HepG2 (cell line): ENCODE results near the gene GATAD2B. TPM values are rescaled to one million over a fixed set of nuclear protein-coding genes. Genes with fewer than 3 reads are reported as not detected.

Experiments used
- AGO1 ChIP-seq: fragments of 200-400 bp; formaldehyde crosslinking; IDR thresholded peaks from 2 replicates; pipeline ENCODE4 v1.6.1; 2017; ENCODE audit warnings: mild to moderate bottlenecking, low read depth, low read length, moderate library complexity; ENCODE audit not compliant: poor library complexity, severe bottlenecking
- CREM ChIP-seq, 2 experiments: sonication (generic) in 1 of 2; formaldehyde crosslinking in 1 of 2; IDR thresholded peaks; 2 replicates each; pipeline versions ENCODE4 v1.4.0 to v1.6.1; 2016 to 2020; ENCODE audit warnings: antibody characterized with exemption in 1 of 2, mild to moderate bottlenecking in 1 of 2, missing genetic modification reagents in 1 of 2
- FOXO1 ChIP-seq: sonication (generic); formaldehyde crosslinking; IDR thresholded peaks from 2 replicates; pipeline ENCODE4 v1.4.0; 2020; ENCODE audit warnings: missing genetic modification reagents
- MED1 ChIP-seq: sonication (generic); formaldehyde crosslinking; IDR thresholded peaks from 2 replicates; pipeline ENCODE4 v1.4.0; 2020; ENCODE audit warnings: missing genetic modification reagents
- MYNN ChIP-seq: sonication (generic); formaldehyde crosslinking; IDR thresholded peaks from 2 replicates; pipeline ENCODE4 v1.4.0; 2020; ENCODE audit warnings: mild to moderate bottlenecking, low read depth, missing genetic modification reagents
- SATB2 ChIP-seq: sonication (generic); formaldehyde crosslinking; IDR thresholded peaks from 2 replicates; pipeline ENCODE4 v1.5.0; 2020; ENCODE audit warnings: missing genetic modification reagents
- SOX13 ChIP-seq, 3 experiments: fragments of 450-650 bp in 1 of 3; sonication (generic) in 1 of 3; formaldehyde crosslinking in 1 of 3; IDR thresholded peaks in 2 of 3; conservative IDR thresholded peaks in 1 of 3; 2 replicates each; pipeline versions ENCODE4 v1.5.0 to v1.6.1; 2016 to 2020; ENCODE audit warnings: antibody characterized with exemption in 1 of 3, mild to moderate bottlenecking in 1 of 3, missing compliant biosample characterization in 1 of 3, missing genetic modification reagents in 1 of 3, moderate library complexity in 1 of 3
- TBL1XR1 ChIP-seq: fragments of 150-350 bp; IDR thresholded peaks from 2 replicates; pipeline ENCODE4 v1.6.1; 2014; ENCODE audit warnings: borderline replicate concordance, low read length; ENCODE audit not compliant: partially characterized antibody
- TBP ChIP-seq: sonication (generic); formaldehyde crosslinking; IDR thresholded peaks from 2 replicates; pipeline ENCODE4 v1.5.0; 2020; ENCODE audit warnings: missing genetic modification reagents
- TGIF2 ChIP-seq: IDR thresholded peaks from 2 replicates; pipeline ENCODE4 v1.6.1; 2016; ENCODE audit warnings: control low read depth, missing compliant biosample characterization
- THAP11 ChIP-seq: IDR thresholded peaks from 2 replicates; pipeline ENCODE4 v1.6.1; 2016; ENCODE audit warnings: missing biosample characterization, missing genetic modification reagents
- TRIM24 ChIP-seq: sonication (generic); formaldehyde crosslinking; IDR thresholded peaks from 2 replicates; pipeline ENCODE4 v1.8.0; 2022; ENCODE audit warnings: mild to moderate bottlenecking, missing genetic modification reagents
- ZNF570 ChIP-seq: sonication (generic); formaldehyde crosslinking; IDR thresholded peaks from 2 replicates; pipeline ENCODE4 v1.4.0; 2020; ENCODE audit warnings: mild to moderate bottlenecking, missing genetic modification reagents, borderline replicate concordance
- polyA plus RNA-seq, 8 experiments: library from polyadenylated mRNA; depleted of rRNA in 3 of 8; stranded (reverse) in 7 of 8; unstranded in 1 of 8; fragments of >200 nt; fragmentation: Illumina TruSeq in 4 of 8; extraction: Trizol in 4 of 8; gene quantifications; 2 replicates each; pipeline versions ENCODE4 v1.2.1 to v1.2.3, GENCODE V29; 2011 to 2016; ENCODE audit warnings: low read depth in 4 of 8, missing spikeins in 1 of 8, mixed read lengths in 1 of 8; ENCODE audit not compliant: insufficient read depth in 1 of 8
- total RNA-seq, 5 experiments: library from RNA; depleted of rRNA; stranded (reverse); fragments of >200 nt; fragmentation: Illumina TruSeq; extraction: Trizol; gene quantifications; 2 replicates each; pipeline ENCODE4 v1.2.3, GENCODE V29; 2016; ENCODE audit warnings: low read depth in 1 of 5
- TF ChIP-seq, protein P1 (sequence below): IDR thresholded peaks from 2 replicates; pipeline ENCODE4 v1.6.1; 2016; ENCODE audit warnings: mild to moderate bottlenecking, missing biosample characterization, missing genetic modification reagents
- TF ChIP-seq, protein P2 (sequence below): sonication (generic); formaldehyde crosslinking; IDR thresholded peaks from 2 replicates; pipeline ENCODE4 v1.8.0; 2022; ENCODE audit warnings: mild to moderate bottlenecking, missing genetic modification reagents, moderate library complexity
- TF ChIP-seq, protein P3 (sequence below): sonication (generic); formaldehyde crosslinking; conservative IDR thresholded peaks from 2 replicates; pipeline ENCODE4 v1.4.0; 2020; ENCODE audit warnings: mild to moderate bottlenecking, missing genetic modification reagents, moderate library complexity
- TF ChIP-seq, protein P4 (sequence below): sonication (generic); IDR thresholded peaks from 2 replicates; pipeline ENCODE4 v1.6.1; 2016; ENCODE audit warnings: low read depth, borderline replicate concordance
- TF ChIP-seq, protein P5 (sequence below): sonication (generic); formaldehyde crosslinking; IDR thresholded peaks from 2 replicates; pipeline ENCODE4 v1.5.0; 2020; ENCODE audit warnings: mild to moderate bottlenecking, missing genetic modification reagents, moderate library complexity
- TF ChIP-seq, protein P6 (sequence below): IDR thresholded peaks from 2 replicates; pipeline ENCODE4 v1.6.1; 2016; ENCODE audit warnings: missing biosample characterization, missing genetic modification reagents, low read depth

The GATAD2B gene
- total and polyA plus RNA-seq, 2 of the 13 experiments (the other 11 are each of a cell fraction or from before 2014, with no cell fraction given), result 3.2 to 5.2 TPM

DNA sequence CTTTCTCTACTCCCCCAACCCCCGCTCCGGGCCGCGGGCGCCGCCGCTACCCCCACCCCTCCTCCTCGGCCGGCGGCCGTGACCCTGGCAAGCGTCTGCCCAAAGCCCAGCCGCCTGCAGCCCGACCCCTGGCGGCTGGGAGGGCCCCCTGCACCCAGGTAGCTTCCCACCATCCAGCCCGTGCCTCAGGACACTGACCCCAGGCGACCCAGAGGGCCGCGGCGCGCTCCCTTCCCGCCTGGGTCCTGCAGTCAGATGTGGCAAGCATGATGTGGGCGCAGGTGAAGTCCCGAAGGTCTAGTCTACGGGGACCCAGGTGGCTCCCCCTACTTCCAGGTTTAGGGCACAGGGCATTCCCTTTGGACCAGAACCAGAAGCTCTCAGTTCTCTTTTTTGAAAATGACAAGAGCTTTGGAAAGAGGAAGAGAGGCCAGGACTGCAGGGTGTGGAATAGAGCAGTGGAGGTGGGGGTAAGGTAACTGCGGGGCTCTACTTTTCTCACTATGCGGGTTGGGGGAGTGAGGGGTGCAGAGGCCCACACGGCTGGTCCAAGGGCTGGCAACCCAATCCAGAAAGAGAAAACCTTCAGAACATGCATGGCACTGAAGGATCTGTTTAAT, 24.0 kb upstream of the GATAD2B start, which contains the start of gene DENND4B (continued):
- TF ChIP-seq, protein P1, sequence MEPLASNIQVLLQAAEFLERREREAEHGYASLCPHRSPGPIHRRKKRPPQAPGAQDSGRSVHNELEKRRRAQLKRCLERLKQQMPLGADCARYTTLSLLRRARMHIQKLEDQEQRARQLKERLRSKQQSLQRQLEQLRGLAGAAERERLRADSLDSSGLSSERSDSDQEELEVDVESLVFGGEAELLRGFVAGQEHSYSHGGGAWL (CRISPR knock-in tag), result peak; percentile 37; the same call in 1 of the 2 replicates
- TF ChIP-seq, protein P2, sequence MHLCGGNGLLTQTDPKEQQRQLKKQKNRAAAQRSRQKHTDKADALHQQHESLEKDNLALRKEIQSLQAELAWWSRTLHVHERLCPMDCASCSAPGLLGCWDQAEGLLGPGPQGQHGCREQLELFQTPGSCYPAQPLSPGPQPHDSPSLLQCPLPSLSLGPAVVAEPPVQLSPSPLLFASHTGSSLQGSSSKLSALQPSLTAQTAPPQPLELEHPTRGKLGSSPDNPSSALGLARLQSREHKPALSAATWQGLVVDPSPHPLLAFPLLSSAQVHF, result no peak
- TF ChIP-seq SATB2 (CRISPR knock-in tag) (no peak), FOXO1 (CRISPR knock-in tag) (no peak; the same call in 1 of the 2 replicates), SOX13 (IDR thresholded peaks at IDR 0.05) (no peak), SOX13 (CRISPR knock-in tag; conservative IDR thresholded peaks at IDR 0.05 in 1 of 2, IDR thresholded peaks at IDR 0.05 in 1 of 2) (peak in 1 of 2 experiments; percentile 22; a peak in 1 of 4 replicates), AGO1 (peak; percentile 66), TBP (CRISPR knock-in tag) (no peak), CREM (IDR thresholded peaks at IDR 0.05) (no peak), CREM (CRISPR knock-in tag; IDR thresholded peaks at IDR 0.05) (no peak), TBL1XR1 (no peak), TRIM24 (no peak), ZNF570 (CRISPR knock-in tag) (no peak), MED1 (CRISPR knock-in tag) (peak; percentile 80), THAP11 (CRISPR knock-in tag) (peak; percentile 87), MYNN (CRISPR knock-in tag) (no peak), TGIF2 (CRISPR knock-in tag) (peak; percentile 91)
- TF ChIP-seq, protein P3, sequence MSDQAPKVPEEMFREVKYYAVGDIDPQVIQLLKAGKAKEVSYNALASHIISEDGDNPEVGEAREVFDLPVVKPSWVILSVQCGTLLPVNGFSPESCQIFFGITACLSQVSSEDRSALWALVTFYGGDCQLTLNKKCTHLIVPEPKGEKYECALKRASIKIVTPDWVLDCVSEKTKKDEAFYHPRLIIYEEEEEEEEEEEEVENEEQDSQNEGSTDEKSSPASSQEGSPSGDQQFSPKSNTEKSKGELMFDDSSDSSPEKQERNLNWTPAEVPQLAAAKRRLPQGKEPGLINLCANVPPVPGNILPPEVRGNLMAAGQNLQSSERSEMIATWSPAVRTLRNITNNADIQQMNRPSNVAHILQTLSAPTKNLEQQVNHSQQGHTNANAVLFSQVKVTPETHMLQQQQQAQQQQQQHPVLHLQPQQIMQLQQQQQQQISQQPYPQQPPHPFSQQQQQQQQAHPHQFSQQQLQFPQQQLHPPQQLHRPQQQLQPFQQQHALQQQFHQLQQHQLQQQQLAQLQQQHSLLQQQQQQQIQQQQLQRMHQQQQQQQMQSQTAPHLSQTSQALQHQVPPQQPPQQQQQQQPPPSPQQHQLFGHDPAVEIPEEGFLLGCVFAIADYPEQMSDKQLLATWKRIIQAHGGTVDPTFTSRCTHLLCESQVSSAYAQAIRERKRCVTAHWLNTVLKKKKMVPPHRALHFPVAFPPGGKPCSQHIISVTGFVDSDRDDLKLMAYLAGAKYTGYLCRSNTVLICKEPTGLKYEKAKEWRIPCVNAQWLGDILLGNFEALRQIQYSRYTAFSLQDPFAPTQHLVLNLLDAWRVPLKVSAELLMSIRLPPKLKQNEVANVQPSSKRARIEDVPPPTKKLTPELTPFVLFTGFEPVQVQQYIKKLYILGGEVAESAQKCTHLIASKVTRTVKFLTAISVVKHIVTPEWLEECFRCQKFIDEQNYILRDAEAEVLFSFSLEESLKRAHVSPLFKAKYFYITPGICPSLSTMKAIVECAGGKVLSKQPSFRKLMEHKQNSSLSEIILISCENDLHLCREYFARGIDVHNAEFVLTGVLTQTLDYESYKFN (CRISPR knock-in tag), result peak; percentile 58
- TF ChIP-seq, protein P4, sequence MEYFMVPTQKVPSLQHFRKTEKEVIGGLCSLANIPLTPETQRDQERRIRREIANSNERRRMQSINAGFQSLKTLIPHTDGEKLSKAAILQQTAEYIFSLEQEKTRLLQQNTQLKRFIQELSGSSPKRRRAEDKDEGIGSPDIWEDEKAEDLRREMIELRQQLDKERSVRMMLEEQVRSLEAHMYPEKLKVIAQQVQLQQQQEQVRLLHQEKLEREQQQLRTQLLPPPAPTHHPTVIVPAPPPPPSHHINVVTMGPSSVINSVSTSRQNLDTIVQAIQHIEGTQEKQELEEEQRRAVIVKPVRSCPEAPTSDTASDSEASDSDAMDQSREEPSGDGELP, result peak; percentile 54; the same call in 1 of the 2 replicates
- TF ChIP-seq, protein P5, sequence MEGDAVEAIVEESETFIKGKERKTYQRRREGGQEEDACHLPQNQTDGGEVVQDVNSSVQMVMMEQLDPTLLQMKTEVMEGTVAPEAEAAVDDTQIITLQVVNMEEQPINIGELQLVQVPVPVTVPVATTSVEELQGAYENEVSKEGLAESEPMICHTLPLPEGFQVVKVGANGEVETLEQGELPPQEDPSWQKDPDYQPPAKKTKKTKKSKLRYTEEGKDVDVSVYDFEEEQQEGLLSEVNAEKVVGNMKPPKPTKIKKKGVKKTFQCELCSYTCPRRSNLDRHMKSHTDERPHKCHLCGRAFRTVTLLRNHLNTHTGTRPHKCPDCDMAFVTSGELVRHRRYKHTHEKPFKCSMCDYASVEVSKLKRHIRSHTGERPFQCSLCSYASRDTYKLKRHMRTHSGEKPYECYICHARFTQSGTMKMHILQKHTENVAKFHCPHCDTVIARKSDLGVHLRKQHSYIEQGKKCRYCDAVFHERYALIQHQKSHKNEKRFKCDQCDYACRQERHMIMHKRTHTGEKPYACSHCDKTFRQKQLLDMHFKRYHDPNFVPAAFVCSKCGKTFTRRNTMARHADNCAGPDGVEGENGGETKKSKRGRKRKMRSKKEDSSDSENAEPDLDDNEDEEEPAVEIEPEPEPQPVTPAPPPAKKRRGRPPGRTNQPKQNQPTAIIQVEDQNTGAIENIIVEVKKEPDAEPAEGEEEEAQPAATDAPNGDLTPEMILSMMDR, result peak; percentile 92
- TF ChIP-seq, protein P6, sequence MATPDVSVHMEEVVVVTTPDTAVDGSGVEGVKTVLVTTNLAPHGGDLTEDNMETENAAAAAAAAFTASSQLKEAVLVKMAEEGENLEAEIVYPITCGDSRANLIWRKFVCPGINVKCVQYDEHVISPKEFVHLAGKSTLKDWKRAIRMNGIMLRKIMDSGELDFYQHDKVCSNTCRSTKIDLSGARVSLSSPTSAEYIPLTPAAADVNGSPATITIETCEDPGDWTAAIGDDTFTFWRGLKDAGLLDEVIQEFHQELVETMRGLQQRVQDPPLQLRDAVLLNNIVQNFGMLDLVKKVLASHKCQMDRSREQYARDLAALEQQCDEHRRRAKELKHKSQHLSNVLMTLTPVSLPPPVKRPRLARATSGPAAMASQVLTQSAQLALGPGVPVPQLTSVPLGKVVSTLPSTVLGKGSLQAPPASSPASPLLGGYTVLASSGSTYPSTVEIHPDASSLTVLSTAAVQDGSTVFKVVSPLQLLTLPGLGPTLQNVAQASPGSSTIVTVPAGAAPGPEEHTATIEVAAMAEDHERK (CRISPR knock-in tag), result no peak
